DMS 273 treated with DMSO at 0.1 percent for 48 hours (cell line): ENCODE results near the gene PDE7B.
A peak's percentile ranks its signal among the peaks of the same experiment; 100 is the strongest.

Experiments
- DNase-seq: peaks from one replicate; lab custom pipeline; 2025; lab: John Stamatoyannopoulos, UW

Gene PDE7B

GRCh38 chr6:135890876-135891275, 39.4 kb downstream of the PDE7B start:
- no peak for DNase-seq

GRCh38 chr6:135891710-135892109, 40.2 kb downstream of the PDE7B start:
- no peak for DNase-seq

GRCh38 chr6:135895231-135895911, 43.9 kb downstream of the PDE7B start:
- no peak for DNase-seq

GRCh38 chr6:135897087-135897486, 45.6 kb downstream of the PDE7B start:
- no peak for DNase-seq

GRCh38 chr6:135901774-135902524, 50.4 kb downstream of the PDE7B start:
- DNase-seq = no peak

GRCh38 chr6:135902756-135903331, 51.3 kb downstream of the PDE7B start:
- DNase-seq = no peak

- DNase-seq = no peak
These were observed 53.2 kb downstream of the PDE7B start for GRCh38 chr6:135904666-135905065.

- no peak for DNase-seq
These were observed 54.3 kb downstream of the PDE7B start for GRCh38 chr6:135905604-135906300.

- no peak for DNase-seq
These were observed 55.0 kb downstream of the PDE7B start for GRCh38 chr6:135906542-135906941.

- no peak for DNase-seq
These were observed 55.5 kb downstream of the PDE7B start for GRCh38 chr6:135906972-135907465.

- DNase-seq = no peak
These were observed 58.4 kb downstream of the PDE7B start for GRCh38 chr6:135909737-135910387.

GRCh38 chr6:135910790-135911618, 59.5 kb downstream of the PDE7B start:
- DNase-seq = peak; percentile 29

GRCh38 chr6:135913785-135914184, 62.3 kb downstream of the PDE7B start:
- no peak for DNase-seq

- DNase-seq = no peak
These were observed 67.5 kb downstream of the PDE7B start for GRCh38 chr6:135919026-135919425.

- no peak for DNase-seq
These were observed 69.2 kb downstream of the PDE7B start for GRCh38 chr6:135920689-135921088.

- no peak for DNase-seq
These were observed 69.7 kb downstream of the PDE7B start for GRCh38 chr6:135921188-135921587.

GRCh38 chr6:135922174-135922573, 70.7 kb downstream of the PDE7B start:
- DNase-seq = peak; percentile 92

- DNase-seq = peak; percentile 6
These were observed 71.2 kb downstream of the PDE7B start for GRCh38 chr6:135922746-135923145.

GRCh38 chr6:135932651-135933050, 81.2 kb downstream of the PDE7B start:
- DNase-seq = no peak

GRCh38 chr6:135935941-135936601, 84.6 kb downstream of the PDE7B start:
- peak; percentile 88 for DNase-seq
